Caki2 (cell line): ENCODE data around the gene CHST14. TPM values are rescaled to one million over a fixed set of nuclear protein-coding genes. Genes with fewer than 3 reads are reported as not detected.

Source experiments
- DNase-seq: peaks from one replicate; pipeline ENCODE4 v3.0.0-alpha.2; 2015; ENCODE audit warnings: low read depth
- in situ Hi-C: cut with HindIII; loops from 2 replicates; pipeline ENCODE4 v1.10.0; 2016; ENCODE audit warnings: low sequenced_read_pairs, low pct_unique_long_range_greater_than_20kb, mixed read lengths
- total RNA-seq: library from RNA; depleted of rRNA; stranded (reverse); fragments of >200 nt; shearing (Covaris generic); gene quantifications from 2 replicates; pipeline ENCODE4 v1.2.3, GENCODE V29; 2014; ENCODE audit warnings: low replicate concordance; rRNA removed

CHST14 gene
- 17.3 and 20.0 TPM in 2 replicates for total RNA-seq

GRCh38 chr15:40470423-40471104, at the start of gene CHST14:
CHST14 (plus strand) TSS chr15:40470984; CDS start chr15:40471214, 230 bp downstream.
- in situ Hi-C loops: no loop called here
- peak; percentile 62 for DNase-seq

DNA sequence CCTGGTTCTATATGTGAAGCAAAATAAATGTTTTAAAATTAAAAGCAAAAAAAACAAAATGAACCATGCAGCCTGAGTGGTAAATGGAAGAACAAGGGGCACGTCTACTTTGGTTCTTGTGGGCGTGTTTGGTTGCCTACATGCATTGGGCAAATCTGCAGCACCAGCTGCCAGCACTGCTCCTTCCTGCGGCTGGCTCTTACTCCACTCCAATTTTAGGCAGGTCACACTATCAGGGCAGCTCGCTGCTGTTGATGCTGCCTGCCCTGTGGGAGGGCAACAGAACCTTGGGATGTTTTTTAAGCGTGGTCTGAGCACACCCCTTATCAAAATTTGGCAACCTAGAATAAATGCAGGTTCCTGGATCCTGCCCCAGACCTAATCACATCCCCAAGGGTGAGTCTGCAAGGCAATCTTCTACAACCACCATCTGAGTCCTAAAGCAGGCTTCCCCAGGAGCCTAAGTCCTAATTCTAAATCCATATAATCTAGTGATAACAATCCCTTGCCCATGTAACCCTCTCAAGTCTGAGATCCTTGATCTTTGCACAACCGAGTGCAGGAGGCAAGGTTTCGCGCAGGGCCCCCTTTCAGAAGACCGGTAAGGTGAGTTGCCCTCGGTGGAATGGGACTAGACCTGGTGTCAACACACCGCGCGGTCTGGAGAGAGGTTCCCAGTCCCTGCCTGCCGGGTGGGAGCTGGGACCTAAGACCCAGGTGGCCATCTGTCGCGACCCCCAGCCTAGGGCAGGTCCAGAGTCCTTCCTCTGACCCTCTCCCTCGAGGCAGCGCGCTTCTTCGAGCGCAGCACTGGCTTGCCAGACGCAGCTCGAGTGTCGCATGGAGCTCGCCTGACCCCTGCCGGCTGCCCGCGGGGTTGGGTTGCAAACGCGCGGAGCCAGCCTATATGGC, 49.3 kb upstream of the CHST14 start:
- in situ Hi-C loops: no loop called here
- no peak for DNase-seq

GRCh38 chr15:40424483-40425115, 46.2 kb upstream of the CHST14 start:
- in situ Hi-C loops: no loop called here
- DNase-seq: no peak

- in situ Hi-C loops: no loop called here
- DNase-seq: no peak
Measured at GRCh38 chr15:40425681-40426080, 45.1 kb upstream of the CHST14 start.

- in situ Hi-C loops: no loop called here
- no peak for DNase-seq
Measured at GRCh38 chr15:40427188-40427587, 43.6 kb upstream of the CHST14 start.

- DNase-seq: no peak
- in situ Hi-C loops: no loop called here
Measured at GRCh38 chr15:40428185-40428584, 42.6 kb upstream of the CHST14 start.

DNA sequence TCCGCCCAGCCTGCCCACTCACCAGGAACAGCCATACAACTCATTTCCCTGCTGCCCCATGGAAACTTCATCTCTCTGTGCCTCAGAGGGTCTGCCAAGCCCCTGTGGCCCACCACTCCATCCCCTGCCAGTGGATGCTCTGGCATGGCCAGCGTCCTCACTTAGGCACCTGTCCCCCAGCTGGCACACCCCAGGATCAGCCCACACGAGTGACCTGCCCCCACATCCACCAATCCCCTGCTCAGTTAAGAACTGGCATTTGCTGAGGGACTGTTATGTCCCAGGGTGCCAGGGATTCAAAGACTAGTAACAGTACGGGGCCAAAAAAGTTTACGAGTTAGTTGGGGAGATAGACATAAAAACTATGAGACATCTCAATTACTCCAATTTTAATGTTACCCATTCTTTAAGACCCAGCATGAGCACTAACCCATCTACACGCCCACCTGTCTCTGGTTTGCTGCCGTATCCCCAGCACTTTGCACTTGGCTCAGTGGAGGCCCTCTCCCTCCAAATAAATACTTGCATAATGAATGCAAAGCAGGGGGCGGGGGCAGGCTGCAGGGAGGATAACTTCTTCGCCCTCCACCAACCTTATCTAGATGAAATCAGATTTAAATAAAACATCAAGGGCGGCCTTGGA, 41.6 kb upstream of the CHST14 start:
- DNase-seq: no peak
- in situ Hi-C loops: no loop called here

DNA sequence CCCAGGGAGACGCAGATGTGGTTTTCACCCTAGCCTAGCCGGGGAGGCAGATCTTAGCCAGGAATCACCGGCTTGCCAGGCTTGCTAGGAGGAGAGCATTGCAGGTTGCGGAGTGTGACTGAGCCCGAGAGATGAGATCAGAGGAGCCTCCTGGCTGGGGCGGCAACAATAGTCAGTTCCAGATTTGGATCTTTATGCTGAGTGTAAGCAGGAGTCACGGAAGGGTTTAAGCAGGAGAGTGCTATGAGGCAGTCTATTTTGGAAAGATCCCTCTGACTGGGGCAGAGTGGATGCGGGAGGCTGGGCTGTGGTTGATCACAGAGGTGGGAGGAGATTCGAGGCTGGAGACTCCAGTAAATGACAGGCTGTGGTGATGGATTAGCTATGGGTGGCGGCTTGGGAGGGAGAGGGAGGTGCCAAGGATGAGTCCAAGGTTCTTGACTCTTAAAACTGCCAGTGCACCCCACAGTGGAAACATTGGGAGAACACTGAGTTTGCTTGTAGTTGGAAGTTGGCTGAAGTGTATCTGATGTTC, 40.4 kb upstream of the CHST14 start:
- in situ Hi-C loops: no loop called here
- DNase-seq: peak; percentile 26

DNA sequence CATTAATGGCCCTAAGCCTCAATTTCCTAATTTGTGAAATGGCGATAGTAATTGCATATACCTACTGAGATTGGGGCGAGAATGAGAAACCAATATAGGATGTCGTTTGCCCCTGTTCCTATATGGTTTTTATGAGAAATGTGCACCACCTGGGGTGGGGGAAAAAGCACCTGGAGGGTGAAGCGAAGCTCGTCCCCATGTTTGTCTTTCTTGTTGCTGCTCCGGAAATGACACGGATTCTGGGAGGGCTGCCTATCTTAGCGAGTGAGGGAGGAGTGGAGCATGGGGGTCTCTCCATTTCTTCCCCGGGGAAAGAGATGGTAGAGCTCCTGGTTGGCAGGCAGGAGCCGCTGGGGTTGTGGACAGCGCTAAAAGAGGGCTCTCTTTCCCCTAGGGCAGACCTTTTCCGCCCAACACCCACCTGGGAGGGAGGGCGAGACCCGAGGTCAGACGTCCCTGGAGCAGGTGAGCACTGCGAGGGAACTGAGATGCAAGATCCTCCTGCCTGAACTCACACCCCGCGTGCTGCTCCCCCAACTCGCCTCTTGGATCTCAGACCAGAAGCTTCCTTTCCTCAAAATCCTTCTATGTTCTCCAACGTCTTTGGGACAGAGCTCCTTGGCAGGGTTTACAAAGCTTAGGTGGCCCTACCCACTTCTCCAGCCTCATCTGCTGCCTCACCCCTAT, 35.6 kb upstream of the CHST14 start:
- in situ Hi-C loops: no loop called here
- DNase-seq: no peak

DNA sequence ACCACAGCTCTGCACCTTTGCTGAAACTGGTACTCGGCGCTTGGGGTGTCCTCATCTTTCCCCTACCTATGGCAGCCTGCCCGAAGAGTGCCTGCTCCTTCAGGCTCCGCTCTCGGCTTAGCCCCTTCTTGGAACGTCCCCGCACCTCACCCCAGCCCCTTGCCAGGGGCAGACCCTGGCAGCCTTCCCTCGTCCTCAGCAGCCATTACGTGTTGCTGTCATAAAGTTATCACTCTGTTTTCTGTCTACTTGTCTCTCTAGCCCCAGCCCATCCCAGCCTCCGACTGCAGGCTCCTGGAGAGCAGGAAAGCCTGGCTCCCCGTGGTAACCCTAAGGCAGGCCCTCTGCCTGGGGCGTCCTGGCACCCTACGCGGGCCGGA, 35.1 kb upstream of the CHST14 start:
- in situ Hi-C loops: no loop called here
- DNase-seq: no peak

- DNase-seq: no peak
- in situ Hi-C loops: no loop called here
Measured at GRCh38 chr15:40436116-40436891, 34.5 kb upstream of the CHST14 start.

- no peak for DNase-seq
- in situ Hi-C loops: no loop called here
Measured at GRCh38 chr15:40436892-40437751, 33.7 kb upstream of the CHST14 start.

- in situ Hi-C loops: no loop called here
Measured at GRCh38 chr15:40437752-40438687, 32.8 kb upstream of the CHST14 start.

GRCh38 chr15:40438712-40439111, 32.1 kb upstream of the CHST14 start:
- in situ Hi-C loops: no loop called here
- no peak for DNase-seq

More at GRCh38 chr15:40437752-40438687, 32.8 kb upstream of the CHST14 start:
- no peak for DNase-seq

DNA sequence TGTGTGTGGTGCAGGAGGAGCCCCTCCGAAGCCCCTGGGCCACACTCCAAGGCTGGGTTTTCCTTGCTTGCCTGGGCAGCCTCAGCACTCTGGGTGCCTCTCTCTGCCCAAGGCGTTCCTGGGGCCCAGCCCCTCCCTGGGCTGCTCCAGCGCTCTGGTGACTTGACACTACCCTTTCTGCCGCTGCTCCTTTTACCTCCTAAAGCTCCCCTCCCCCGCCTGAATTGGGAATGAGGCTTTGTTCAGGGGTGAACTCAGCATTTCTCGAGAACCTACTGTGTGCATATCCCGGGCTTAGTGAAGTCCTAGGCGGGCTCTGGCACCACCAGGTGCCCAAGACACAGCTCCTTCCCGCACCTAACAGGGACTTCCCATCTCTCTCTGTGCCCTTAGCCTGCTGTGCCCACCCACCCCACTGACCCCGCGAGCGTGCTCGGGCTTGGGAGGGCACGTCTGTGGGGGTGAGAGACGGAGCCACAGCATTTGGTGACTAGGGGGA, 31.3 kb upstream of the CHST14 start:
- DNase-seq: no peak
- in situ Hi-C loops: no loop called here
